Right kidney (tissue), 1 donor: ENCODE measurements around the gene TRERF1.
"Not testable (repeated sequence)": the region's sequence is repeated elsewhere in the genome, so short reads cannot be mapped to it uniquely, and the experiment has no call there.

ENCODE experiments used
- DNase-seq: peaks from one replicate; pipeline ENCODE4 v3.0.0-alpha.2; 2016

Gene TRERF1

GRCh38 chr6:42450477-42451332 is 1.0 kb downstream of the TRERF1 start:
- peak; percentile 55 for DNase-seq

- DNase-seq: no peak
These were observed 1.7 kb downstream of the TRERF1 start for GRCh38 chr6:42449917-42450476.

- no peak for DNase-seq
These were observed 2.6 kb downstream of the TRERF1 start for GRCh38 chr6:42448927-42449659.

GRCh38 chr6:42448391-42448790 is 3.3 kb downstream of the TRERF1 start:
- no peak for DNase-seq

- DNase-seq: no peak
These were observed 4.7 kb downstream of the TRERF1 start for GRCh38 chr6:42446996-42447395.

GRCh38 chr6:42446370-42446769 is 5.4 kb downstream of the TRERF1 start:
- no peak for DNase-seq

GRCh38 chr6:42445955-42446354 is 5.8 kb downstream of the TRERF1 start:
- not testable (repeated sequence) for DNase-seq

- no peak for DNase-seq
These were observed 8.2 kb downstream of the TRERF1 start for GRCh38 chr6:42443312-42444060.

- DNase-seq: no peak
These were observed 10.0 kb downstream of the TRERF1 start for GRCh38 chr6:42441697-42442081.

GRCh38 chr6:42440778-42441696 is 10.7 kb downstream of the TRERF1 start:
- peak; percentile 42 for DNase-seq

GRCh38 chr6:42440027-42440426 is 11.7 kb downstream of the TRERF1 start:
- DNase-seq: no peak

- DNase-seq: no peak
These were observed 14.9 kb downstream of the TRERF1 start for GRCh38 chr6:42436825-42437224.

GRCh38 chr6:42434237-42434636 is 17.5 kb downstream of the TRERF1 start:
- DNase-seq: no peak

GRCh38 chr6:42433409-42433808 is 18.3 kb downstream of the TRERF1 start:
- no peak for DNase-seq

GRCh38 chr6:42431877-42432276 is 19.8 kb downstream of the TRERF1 start:
- no peak for DNase-seq

GRCh38 chr6:42431356-42431755 is 20.4 kb downstream of the TRERF1 start:
- DNase-seq: no peak

GRCh38 chr6:42429836-42430235 is 21.9 kb downstream of the TRERF1 start:
- DNase-seq: no peak

- no peak for DNase-seq
These were observed 22.6 kb downstream of the TRERF1 start for GRCh38 chr6:42429042-42429585.

GRCh38 chr6:42428326-42429041 is 23.2 kb downstream of the TRERF1 start:
- DNase-seq: no peak

- no peak for DNase-seq
These were observed 23.9 kb downstream of the TRERF1 start for GRCh38 chr6:42427871-42428270.

GRCh38 chr6:42426191-42426590 is 25.5 kb downstream of the TRERF1 start:
- DNase-seq: no peak
